Endodermal cell (in vitro differentiated cells): ENCODE measurements around the gene TMED4. TPM values are rescaled to one million over a fixed set of nuclear protein-coding genes. Genes with fewer than 3 reads are reported as not detected.

ENCODE experiments used
- DNase-seq: peaks from one replicate; pipeline ENCODE4 v3.0.0-alpha.2; 2017
- H3K27ac ChIP-seq: 2 replicates; pipeline ENCODE4 v1.5.1; 2013; ENCODE audit warnings: mild to moderate bottlenecking, low read depth, low read length, moderate library complexity
- H3K27me3 ChIP-seq: 2 replicates; pipeline ENCODE4 v1.6.1; 2013; ENCODE audit warnings: mild to moderate bottlenecking, low read length, moderate library complexity; ENCODE audit not compliant: insufficient read depth, control insufficient read depth, poor library complexity, severe bottlenecking
- H3K36me3 ChIP-seq: 2 replicates; pipeline ENCODE4 v1.7.0; 2013; ENCODE audit warnings: mild to moderate bottlenecking, low read length, moderate library complexity; ENCODE audit not compliant: control insufficient read depth, insufficient read depth
- H3K4me1 ChIP-seq: one replicate; pipeline ENCODE4 v1.7.0; 2013; ENCODE audit warnings: low read length; ENCODE audit not compliant: control insufficient read depth, insufficient read depth
- H3K4me3 ChIP-seq: 2 replicates; pipeline ENCODE4 v1.5.1; 2013; ENCODE audit warnings: mild to moderate bottlenecking, low read length, moderate library complexity
- H3K9ac ChIP-seq: 2 replicates; pipeline ENCODE4 v1.6.1; 2013; ENCODE audit warnings: mild to moderate bottlenecking, low read length, moderate library complexity; ENCODE audit not compliant: poor library complexity, severe bottlenecking; ENCODE audit errors: extremely low read depth
- H3K9me3 ChIP-seq: 2 replicates; pipeline ENCODE4 v1.6.1; 2013; ENCODE audit warnings: mild to moderate bottlenecking, low read length, moderate library complexity; ENCODE audit not compliant: control insufficient read depth
- H3K27ac Mint-ChIP-seq: 2 replicates; pipeline ENCODE4 v1.8.0; 2020; ENCODE audit warnings: mixed read lengths
- H3K27me3 Mint-ChIP-seq: 2 replicates; pipeline ENCODE4 v1.8.0; 2021; ENCODE audit warnings: mild to moderate bottlenecking, mixed read lengths; ENCODE audit not compliant: insufficient read depth
- H3K36me3 Mint-ChIP-seq: 2 replicates; pipeline ENCODE4 v1.8.0; 2020; ENCODE audit warnings: low read depth, mixed read lengths
- H3K4me1 Mint-ChIP-seq: 2 replicates; pipeline ENCODE4 v1.8.0; 2020; ENCODE audit warnings: mixed read lengths
- H3K4me3 Mint-ChIP-seq: 2 replicates; pipeline ENCODE4 v1.8.0; 2020; ENCODE audit warnings: mild to moderate bottlenecking, moderate library complexity, mixed read lengths
- H3K9me3 Mint-ChIP-seq: 2 replicates; pipeline ENCODE4 v1.8.0; 2020; ENCODE audit warnings: mild to moderate bottlenecking, mixed read lengths
- WGBS, 2 experiments: methylation state at CpG; one replicate each; pipeline versions ENCODE4 v1.1.5 to v1.1.7; 2013; ENCODE audit warnings: missing lambda C conversion rate in 2 of 2, mixed read lengths in 1 of 2; ENCODE audit not compliant: insufficient coverage in 1 of 2, insufficient read length in 1 of 2; 5-methylcytosine and 5-hydroxymethylcytosine counted together
- total RNA-seq, 2 donors: library from RNA; stranded (reverse); fragmentation: NEBNext Ultra II Directional in 1 of 2; extraction: Animal tissue kit (Norgen Biotek cat#: 25700) in 1 of 2; gene quantifications; 2 replicates in 1 of 2; 3 replicates in 1 of 2; pipeline ENCODE4 v1.2.1, GENCODE V29; 2021
- TF ChIP-seq, protein P1 (sequence below): fragments of 200-600 bp; sonication (generic); conservative IDR thresholded peaks from 2 replicates; pipeline ENCODE4 v1.5.0; 2021; ENCODE audit warnings: antibody characterized with exemption, mild to moderate bottlenecking

The TMED4 gene
- total RNA-seq, 2 donors from 2014 or later, result 75.4 to 109 TPM

DNA sequence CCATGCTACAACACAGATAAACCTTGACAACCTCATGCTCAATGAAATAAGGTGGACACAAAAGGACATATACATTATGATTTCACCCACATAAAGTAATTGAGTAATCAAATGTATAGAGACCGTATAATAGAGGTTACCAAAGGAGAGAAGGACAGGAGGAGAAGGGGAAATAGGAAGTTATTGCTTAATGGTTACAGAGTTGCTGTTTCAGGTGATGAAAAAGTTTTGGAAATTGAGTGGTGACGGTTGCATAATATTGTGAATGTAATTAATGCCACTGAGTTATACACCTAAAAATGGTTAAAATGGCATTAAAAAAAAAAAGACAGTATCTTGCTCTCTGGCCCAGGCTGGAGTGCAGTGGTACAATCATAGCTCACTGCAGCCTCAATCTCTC, 22.9 kb upstream of the TMED4 start:
- TF ChIP-seq, protein P1, sequence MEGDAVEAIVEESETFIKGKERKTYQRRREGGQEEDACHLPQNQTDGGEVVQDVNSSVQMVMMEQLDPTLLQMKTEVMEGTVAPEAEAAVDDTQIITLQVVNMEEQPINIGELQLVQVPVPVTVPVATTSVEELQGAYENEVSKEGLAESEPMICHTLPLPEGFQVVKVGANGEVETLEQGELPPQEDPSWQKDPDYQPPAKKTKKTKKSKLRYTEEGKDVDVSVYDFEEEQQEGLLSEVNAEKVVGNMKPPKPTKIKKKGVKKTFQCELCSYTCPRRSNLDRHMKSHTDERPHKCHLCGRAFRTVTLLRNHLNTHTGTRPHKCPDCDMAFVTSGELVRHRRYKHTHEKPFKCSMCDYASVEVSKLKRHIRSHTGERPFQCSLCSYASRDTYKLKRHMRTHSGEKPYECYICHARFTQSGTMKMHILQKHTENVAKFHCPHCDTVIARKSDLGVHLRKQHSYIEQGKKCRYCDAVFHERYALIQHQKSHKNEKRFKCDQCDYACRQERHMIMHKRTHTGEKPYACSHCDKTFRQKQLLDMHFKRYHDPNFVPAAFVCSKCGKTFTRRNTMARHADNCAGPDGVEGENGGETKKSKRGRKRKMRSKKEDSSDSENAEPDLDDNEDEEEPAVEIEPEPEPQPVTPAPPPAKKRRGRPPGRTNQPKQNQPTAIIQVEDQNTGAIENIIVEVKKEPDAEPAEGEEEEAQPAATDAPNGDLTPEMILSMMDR, result no peak
- WGBS, 2 experiments, result 93 to 100% methylated on average over 2 of the region's 2 CpGs
- peaks cover 15% of the 10 kb centered on the region for H3K27me3 Mint-ChIP-seq
- DNase-seq, result no peak
- no peaks in the 10 kb centered on the region for H3K4me1 ChIP-seq
- H3K4me1 Mint-ChIP-seq, result peaks cover 8% of the 10 kb centered on the region
- H3K36me3 Mint-ChIP-seq, result peaks cover 6% of the 10 kb centered on the region
- H3K4me3 Mint-ChIP-seq, result peak overlapping the region; percentile 87
- no peak overlapping the region for H3K4me3 ChIP-seq
- no peaks in the 10 kb centered on the region for H3K9me3 ChIP-seq
- H3K9me3 Mint-ChIP-seq, result no peaks in the 10 kb centered on the region
- H3K27me3 ChIP-seq, result peaks cover 4% of the 10 kb centered on the region
- no peaks in the 10 kb centered on the region for H3K36me3 ChIP-seq
- H3K27ac ChIP-seq, result no peak overlapping the region
- H3K27ac Mint-ChIP-seq, result no peak overlapping the region
- H3K9ac ChIP-seq, result no peak overlapping the region

DNA sequence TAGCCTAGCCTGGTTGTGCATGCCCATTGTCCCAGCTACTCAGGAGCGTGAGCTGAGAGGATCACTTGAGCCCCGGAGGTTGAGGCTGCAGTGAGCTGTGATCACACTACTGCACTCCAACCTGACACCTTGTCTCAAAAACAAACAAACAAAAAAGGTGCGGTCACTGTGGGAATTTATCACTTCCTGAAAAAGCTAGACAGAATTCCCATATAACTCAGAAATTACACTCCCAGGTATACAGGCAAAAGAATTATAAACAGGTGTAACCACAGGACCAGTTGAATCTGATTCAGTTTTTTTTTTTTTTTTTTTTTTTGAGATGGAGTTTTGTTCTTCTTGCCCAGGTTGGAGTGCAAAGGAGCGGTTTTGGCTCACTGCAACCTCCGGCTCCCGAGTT, 21.2 kb upstream of the TMED4 start:
- H3K27ac Mint-ChIP-seq, result no peak overlapping the region
- no peak overlapping the region for H3K4me3 ChIP-seq
- no peaks in the 10 kb centered on the region for H3K4me1 ChIP-seq
- 74 to 83% methylated on average over 3 to 6 of the region's 6 CpGs for WGBS, 2 experiments
- H3K4me1 Mint-ChIP-seq, result peaks cover 4% of the 10 kb centered on the region
- H3K27me3 ChIP-seq, result peaks cover 4% of the 10 kb centered on the region
- H3K27ac ChIP-seq, result no peak overlapping the region
- H3K36me3 Mint-ChIP-seq, result peaks cover 2% of the 10 kb centered on the region
- TF ChIP-seq, protein P1, result no peak
- peaks cover 15% of the 10 kb centered on the region for H3K27me3 Mint-ChIP-seq
- DNase-seq, result no peak
- no peaks in the 10 kb centered on the region for H3K36me3 ChIP-seq
- H3K4me3 Mint-ChIP-seq, result no peak overlapping the region
- H3K9me3 ChIP-seq, result no peaks in the 10 kb centered on the region
- H3K9ac ChIP-seq, result no peak overlapping the region
- H3K9me3 Mint-ChIP-seq, result no peaks in the 10 kb centered on the region

GRCh38 chr7:44602576-44602910, 20.5 kb upstream of the TMED4 start:
- TF ChIP-seq, protein P1, result no peak
- WGBS, 2 experiments, result 60 to 75% methylated on average over 1 of the region's 1 CpG
- Mint-ChIP-seq H3K36me3 (peaks cover 2% of the 10 kb centered on the region), H3K4me1 (peaks cover 4% of the 10 kb centered on the region), H3K27me3 (peaks cover 15% of the 10 kb centered on the region), H3K27ac (no peak overlapping the region), H3K4me3 (no peak overlapping the region), H3K9me3 (no peaks in the 10 kb centered on the region)
- no peaks in the 10 kb centered on the region for H3K9me3 ChIP-seq
- DNase-seq, result no peak
- no peak overlapping the region for H3K27ac ChIP-seq
- no peaks in the 10 kb centered on the region for H3K36me3 ChIP-seq
- H3K4me1 ChIP-seq, result no peaks in the 10 kb centered on the region
- H3K4me3 ChIP-seq, result no peak overlapping the region
- peaks cover 4% of the 10 kb centered on the region for H3K27me3 ChIP-seq
- H3K9ac ChIP-seq, result no peak overlapping the region
